ENCODE measurements around the gene MSI1. TPM values are rescaled to one million over a fixed set of nuclear protein-coding genes. Genes with fewer than 3 reads are reported as not detected.

The MSI1 gene
- total and polyA plus RNA-seq, 10 of the 15 experiments (the other 5 are each of a cell fraction or from before 2014, with no cell fraction given): 0.04 TPM; not detected in 9

DNA sequence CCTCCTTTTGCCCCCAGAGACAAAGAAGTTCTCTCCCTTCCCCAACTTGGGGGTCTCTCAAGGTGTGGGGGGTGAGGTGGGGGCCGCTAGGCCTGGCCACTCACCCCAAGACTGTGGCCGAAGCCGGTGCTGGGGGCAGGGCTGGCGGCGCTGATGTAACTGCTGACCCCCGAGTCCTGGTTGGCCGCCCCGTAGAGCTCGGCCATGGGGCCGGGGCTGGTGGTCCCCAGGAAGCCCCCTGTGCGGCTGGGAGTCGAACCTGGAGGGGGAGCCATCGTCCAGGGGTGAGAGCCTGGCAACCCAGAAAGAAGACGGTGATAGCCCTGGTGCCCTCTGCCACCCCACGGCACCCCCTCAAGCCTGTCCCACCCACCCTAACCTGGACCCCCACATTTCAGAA is 22.9 kb downstream of the MSI1 start:
- BruUV-seq (replicated peaks): no TSS peak
- POLR2A ChIA-PET: no interaction called here

More for the DNA sequence above, 22.9 kb downstream of the MSI1 start:
- Histone ChIP-seq H3K27me3 (replicated peaks in 1 of 2; ENCODE audit: control insufficient read depth in 2 of 2, insufficient read depth in 2 of 2, low read length in 1 of 2) (no peaks in the 10 kb centered on the region), H3K4me2 (ENCODE audit: control insufficient read depth, insufficient read depth) (no peak overlapping the region), H4K20me1 (ENCODE audit: control insufficient read depth, insufficient read depth) (no peaks in the 10 kb centered on the region), H3K9ac (ENCODE audit: control insufficient read depth, insufficient read depth, low read length) (no peak overlapping the region), H3K9me3 (replicated peaks; ENCODE audit: control insufficient read depth, insufficient read depth, low read length) (no peaks in the 10 kb centered on the region), H3K79me2 (ENCODE audit: control insufficient read depth, insufficient read depth, low read length) (no peaks in the 10 kb centered on the region), H3K36me3 (ENCODE audit: control insufficient read depth in 2 of 2, insufficient read depth in 2 of 2, low read length in 1 of 2) (no peaks in the 10 kb centered on the region), H3K4me3 (no peak overlapping the region), H3K4me1 (ENCODE audit: control insufficient read depth, insufficient read depth, low read length) (no peaks in the 10 kb centered on the region), H2AFZ (ENCODE audit: control insufficient read depth, low read depth, low read length) (no peak overlapping the region), H3K27ac (ENCODE audit: control insufficient read depth, insufficient read depth) (no peak overlapping the region)
- ChIA-PET RAD21 (ENCODE audit: unreplicated experiment) (no interaction called here), SMC1A (ENCODE audit: uncharacterized antibody, unreplicated experiment) (no interaction called here), CTCF (no interaction called here)
- in situ Hi-C loops (cut with MboI) (no loop called here), intact Hi-C loops (cut with micrococcal nuclease; ENCODE audit: unreplicated experiment) (no loop called here)
- FAIRE-seq (no peak), ATAC-seq (no peak), DNase-seq (ENCODE audit: low read depth, low spot score) (no peak)
- WGBS (ENCODE audit: insufficient coverage, insufficient replicate concordance, low lambda C conversion rate, missing lambda C conversion rate): 42% methylated on average over 14 of the region's 15 CpGs
- TF ChIP-seq STAT1 (conservative IDR thresholded peaks at IDR 0.05): no peak
- no peak for TF ChIP-seq CHD1 (IDR thresholded peaks at IDR 0.05; ENCODE audit: low read depth, low read length)
- no peak for TF ChIP-seq ZBTB4 (CRISPR knock-in tag; IDR thresholded peaks at IDR 0.05)
- TF ChIP-seq PAX8 (IDR thresholded peaks at IDR 0.05): no peak
- no peak for TF ChIP-seq NRF1 (conservative IDR thresholded peaks at IDR 0.05; ENCODE audit: low read depth, low read length)
- no peak for TF ChIP-seq CHD4 (IDR thresholded peaks at IDR 0.05)
- TF ChIP-seq ZNF217 (IDR thresholded peaks at IDR 0.05): no peak
- no peak for TF ChIP-seq TBL1XR1 (IDR thresholded peaks at IDR 0.05; ENCODE audit: low read depth, low read length)
- TF ChIP-seq, protein P1, sequence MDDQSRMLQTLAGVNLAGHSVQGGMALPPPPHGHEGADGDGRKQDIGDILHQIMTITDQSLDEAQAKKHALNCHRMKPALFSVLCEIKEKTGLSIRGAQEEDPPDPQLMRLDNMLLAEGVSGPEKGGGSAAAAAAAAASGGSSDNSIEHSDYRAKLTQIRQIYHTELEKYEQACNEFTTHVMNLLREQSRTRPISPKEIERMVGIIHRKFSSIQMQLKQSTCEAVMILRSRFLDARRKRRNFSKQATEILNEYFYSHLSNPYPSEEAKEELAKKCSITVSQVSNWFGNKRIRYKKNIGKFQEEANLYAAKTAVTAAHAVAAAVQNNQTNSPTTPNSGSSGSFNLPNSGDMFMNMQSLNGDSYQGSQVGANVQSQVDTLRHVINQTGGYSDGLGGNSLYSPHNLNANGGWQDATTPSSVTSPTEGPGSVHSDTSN (IDR thresholded peaks at IDR 0.05; ENCODE audit: insufficient replicate concordance, low read depth, low read length): no peak
- TF ChIP-seq ETV6 (conservative IDR thresholded peaks at IDR 0.05 in 1 of 2, IDR thresholded peaks at IDR 0.05 in 1 of 2; ENCODE audit: borderline replicate concordance in 1 of 2, low read depth in 1 of 2): no peak
- no peak for TF ChIP-seq ZBTB11 (CRISPR knock-in tag; IDR thresholded peaks at IDR 0.05)
- TF ChIP-seq SREBF1 (IDR thresholded peaks at IDR 0.05; ENCODE audit: low read length): no peak
- no peak for TF ChIP-seq NBN (IDR thresholded peaks at IDR 0.05)

All from GM12878 (cell line).